GM12878 (cell line): ENCODE results near the gene GMDS. TPM values are rescaled to one million over a fixed set of nuclear protein-coding genes. Genes with fewer than 3 reads are reported as not detected.
A peak's percentile ranks its signal among the peaks of the same experiment; 100 is the strongest.

Experiments
- ATAC-seq: fragments of 200-7000 bp; cut with Tn5 transposase; 3 replicates; pipeline ENCODE4 v1.9.1; 2020; ENCODE audit warnings: mild to moderate bottlenecking, moderate library complexity
- BruUV-seq: library from RNA; stranded (reverse); fragments of 400-500 nt; replicated peaks from 2 replicates; lab custom pipeline; 2021; lab: Mats Ljungman, UMichigan
- CTCF ChIA-PET: fragments of 300-600 bp; sonication (Branson Sonifier 250); formaldehyde crosslinking; extraction: SDS; loops from one replicate; lab custom pipeline; 2021; ENCODE audit warnings: inconsistent platforms; lab: Yijun Ruan, JAX
- POLR2A ChIA-PET: fragments of 350-600 bp; formaldehyde crosslinking; extraction: SDS; loops from one replicate; lab custom pipeline; 2021; ENCODE audit warnings: inconsistent platforms; lab: Charles Lee
- RAD21 ChIA-PET: fragments of 300-600 bp; sonication (Branson Sonifier 250); formaldehyde crosslinking; loops from one replicate; lab custom pipeline; 2023; ENCODE audit warnings: antibody characterized with exemption; ENCODE audit not compliant: unreplicated experiment; lab: Charles Lee
- SMC1A ChIA-PET: fragments of 300-600 bp; sonication (Branson Sonifier 250); formaldehyde crosslinking; loops from one replicate; lab custom pipeline; 2023; ENCODE audit not compliant: unreplicated experiment, uncharacterized antibody; lab: Charles Lee
- DNase-seq: peaks from one replicate; pipeline ENCODE4 v3.0.0-alpha.2; 2011; ENCODE audit warnings: low read depth, low spot score
- FAIRE-seq: peaks from 3 replicates; lab custom pipeline; 2011; peaks lifted over from hg19 to GRCh38; lab: Jason Lieb, UNC
- H2AFZ ChIP-seq: 2 replicates; pipeline ENCODE4 v1.6.0; 2011; ENCODE audit warnings: low read depth, low read length, control low read depth; ENCODE audit not compliant: control insufficient read depth
- H3K27ac ChIP-seq: 2 replicates; pipeline ENCODE4 v1.5.1; 2011; ENCODE audit warnings: control low read depth; ENCODE audit not compliant: control insufficient read depth, insufficient read depth
- H3K27me3 ChIP-seq, 2 experiments: replicated peaks in 1 of 2; 2 replicates each; pipeline versions ENCODE4 v1.6.0 to v1.6.1; 2011; ENCODE audit warnings: low read length in 1 of 2; ENCODE audit not compliant: control insufficient read depth in 2 of 2, insufficient read depth in 2 of 2
- H3K36me3 ChIP-seq, 2 experiments: 2 replicates each; pipeline ENCODE4 v1.5.1; 2011; ENCODE audit warnings: low read length in 1 of 2; ENCODE audit not compliant: control insufficient read depth in 2 of 2, insufficient read depth in 2 of 2
- H3K4me1 ChIP-seq: 2 replicates; pipeline ENCODE4 v1.6.1; 2011; ENCODE audit warnings: mild to moderate bottlenecking, low read length, moderate library complexity, mixed read lengths; ENCODE audit not compliant: control insufficient read depth, insufficient read depth
- H3K4me2 ChIP-seq: 2 replicates; pipeline ENCODE4 v1.6.0; 2011; ENCODE audit warnings: control low read depth; ENCODE audit not compliant: control insufficient read depth, insufficient read depth
- H3K4me3 ChIP-seq: fragments of 200-600 bp; sonication (generic); 2 replicates; pipeline ENCODE4 v1.5.1; 2016
- H3K79me2 ChIP-seq: 2 replicates; pipeline ENCODE4 v1.6.0; 2011; ENCODE audit warnings: low read length; ENCODE audit not compliant: control insufficient read depth, insufficient read depth
- H3K9ac ChIP-seq: 2 replicates; pipeline ENCODE4 v1.8.0; 2011; ENCODE audit warnings: low read length, control low read depth, mixed read lengths; ENCODE audit not compliant: control insufficient read depth, insufficient read depth
- H3K9me3 ChIP-seq: replicated peaks from 3 replicates; pipeline ENCODE4 v1.5.1; 2011; ENCODE audit warnings: mild to moderate bottlenecking, low read length; ENCODE audit not compliant: control insufficient read depth, insufficient read depth
- H4K20me1 ChIP-seq: 2 replicates; pipeline ENCODE4 v1.6.0; 2011; ENCODE audit not compliant: control insufficient read depth, insufficient read depth
- CBX5 ChIP-seq: sonication (generic); IDR thresholded peaks from 2 replicates; pipeline ENCODE4 v1.6.1; 2016; ENCODE audit warnings: low read depth, moderate library complexity, mild to moderate bottlenecking, inconsistent platforms
- JUNB ChIP-seq: IDR thresholded peaks from 2 replicates; pipeline ENCODE4 v1.6.1; 2016; ENCODE audit warnings: antibody characterized with exemption, mild to moderate bottlenecking
- POU2F2 ChIP-seq: IDR thresholded peaks from 3 replicates; pipeline ENCODE4 v1.6.1; 2011; ENCODE audit warnings: low read depth, mild to moderate bottlenecking, low read length, borderline replicate concordance
- RBBP5 ChIP-seq: fragments of 200-600 bp; sonication (generic); conservative IDR thresholded peaks from 2 replicates; pipeline ENCODE4 v1.6.1; 2016
- RUNX3 ChIP-seq: IDR thresholded peaks from 2 replicates; pipeline ENCODE4 v1.6.1; 2012; ENCODE audit warnings: low read length, inconsistent platforms
- SIX5 ChIP-seq: IDR thresholded peaks from 2 replicates; pipeline ENCODE4 v1.6.1; 2011; ENCODE audit warnings: mild to moderate bottlenecking, low read depth, low read length, moderate library complexity; ENCODE audit not compliant: severe bottlenecking
- WGBS: methylation state at CpG from one replicate; pipeline ENCODE4 v1.1.6; 2016; ENCODE audit warnings: low lambda C conversion rate; ENCODE audit not compliant: insufficient replicate concordance, insufficient coverage; ENCODE audit errors: missing lambda C conversion rate; 5-methylcytosine and 5-hydroxymethylcytosine counted together
- in situ Hi-C: fragments of 300-500 bp; cut with MboI; formaldehyde crosslinking; loops from 9 replicates; pipeline ENCODE4 v1.14.3; 2018; ENCODE audit warnings: mixed read lengths
- intact Hi-C: fragments of 100-400 bp; cut with micrococcal nuclease; formaldehyde crosslinking; loops from one replicate; pipeline ENCODE4 v1.14.2; 2022; ENCODE audit not compliant: unreplicated experiment
- polyA plus RNA-seq, 11 experiments: library from polyadenylated mRNA; depleted of rRNA in 4 of 11; unstranded in 6 of 11; stranded (reverse) in 5 of 11; fragments of >200 nt; fragmentation: Nextera tagmentation in 4 of 11; fragmentation: Illumina TruSeq in 1 of 11; extraction: Ambion mirVana in 4 of 11; extraction: Trizol in 1 of 11; gene quantifications; 1 replicate in 1 of 11; 2 replicates in 10 of 11; pipeline versions ENCODE4 v1.2.1 to v1.2.3, GENCODE V29; 2011 to 2016; ENCODE audit warnings: inconsistent platforms in 2 of 11, missing spikeins in 2 of 11, low read depth in 1 of 11
- total RNA-seq, 4 experiments: library from RNA; depleted of rRNA in 3 of 4; stranded (reverse); fragments of >200 nt in 3 of 4; fragmentation: Illumina TruSeq in 1 of 4; extraction: Trizol in 1 of 4; gene quantifications; 2 replicates each; pipeline versions ENCODE4 v1.2.1 to v1.2.3, GENCODE V29; 2013 to 2021
- TF ChIP-seq, protein P1 (sequence below): IDR thresholded peaks from 2 replicates; pipeline ENCODE4 v1.6.1; 2011; ENCODE audit warnings: borderline replicate concordance, low read depth, mild to moderate bottlenecking, moderate library complexity, low read length; ENCODE audit not compliant: insufficient read depth, poor library complexity, severe bottlenecking
- TF ChIP-seq, protein P2 (sequence below): IDR thresholded peaks from 2 replicates; pipeline ENCODE4 v1.6.1; 2012; ENCODE audit warnings: mild to moderate bottlenecking, low read depth, low read length

Gene GMDS
- total and polyA plus RNA-seq, 10 of the 15 experiments (the other 5 are each of a cell fraction or from before 2014, with no cell fraction given): 0.61 to 53.8 (median 29.3) TPM

DNA sequence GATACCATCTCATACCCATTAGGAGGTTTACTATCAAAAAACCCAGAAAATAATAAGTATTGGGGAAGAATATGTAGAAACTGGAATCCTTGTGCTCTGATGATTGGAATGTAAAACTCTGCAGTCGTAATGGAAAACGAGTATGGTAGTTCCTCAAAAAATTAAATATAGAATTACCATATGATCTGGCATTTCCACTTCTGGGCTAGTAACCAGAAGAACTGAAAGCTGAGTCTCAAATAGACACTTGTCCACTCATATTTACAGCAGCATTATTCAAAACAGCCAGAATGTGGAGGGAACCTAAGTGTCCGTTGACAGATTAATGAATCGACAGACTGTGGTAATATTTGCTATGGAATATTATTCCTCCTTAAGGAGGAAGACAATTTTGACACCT lies 591.4 kb downstream of the GMDS start:
- no peak for TF ChIP-seq POU2F2
- peak; percentile 35; the same call in 1 of the 2 replicates for TF ChIP-seq JUNB
- no peak for TF ChIP-seq RBBP5
- TF ChIP-seq RUNX3: peak; percentile 29; the same call in 1 of the 2 replicates
- Histone ChIP-seq H3K27me3 (no peaks in the 10 kb centered on the region), H3K4me3 (no peak overlapping the region), H4K20me1 (no peaks in the 10 kb centered on the region), H2AFZ (no peak overlapping the region), H3K79me2 (no peaks in the 10 kb centered on the region), H3K36me3 (no peaks in the 10 kb centered on the region), H3K4me1 (no peaks in the 10 kb centered on the region; the same call in 1 of the 2 replicates), H3K9ac (no peak overlapping the region), H3K9me3 (no peaks in the 10 kb centered on the region), H3K4me2 (no peak overlapping the region), H3K27ac (no peak overlapping the region)
- ChIA-PET SMC1A (no interaction called here), POLR2A (no interaction called here), RAD21 (no interaction called here), CTCF (no interaction called here)
- WGBS: 8% methylated on average over 4 of the region's 4 CpGs
- in situ Hi-C loops: no loop called here
- no TSS peak for BruUV-seq
- FAIRE-seq: no peak
- no peak for DNase-seq
- intact Hi-C loops: no loop called here
- ATAC-seq: no peak

DNA sequence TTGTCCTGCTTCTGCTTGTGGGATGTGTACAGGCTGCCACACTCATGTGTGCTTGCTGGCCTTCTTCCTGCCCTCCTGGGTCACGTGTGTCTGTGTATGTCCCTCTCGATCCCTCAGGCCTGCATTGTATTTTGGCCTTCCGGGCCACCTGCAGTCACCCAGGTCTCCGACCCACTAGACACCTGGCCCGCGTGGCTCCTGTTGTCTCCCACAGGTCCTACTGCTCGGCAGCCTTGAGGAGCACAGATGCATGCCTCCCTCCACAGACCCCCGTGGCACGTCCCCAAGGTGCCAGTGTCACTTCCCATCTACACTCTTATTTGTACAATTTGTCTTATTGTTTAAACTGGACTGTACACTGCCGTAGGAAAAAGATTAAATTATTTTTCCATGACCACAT lies 592.6 kb downstream of the GMDS start:
- intact Hi-C loops: no loop called here
- TF ChIP-seq, protein P1, sequence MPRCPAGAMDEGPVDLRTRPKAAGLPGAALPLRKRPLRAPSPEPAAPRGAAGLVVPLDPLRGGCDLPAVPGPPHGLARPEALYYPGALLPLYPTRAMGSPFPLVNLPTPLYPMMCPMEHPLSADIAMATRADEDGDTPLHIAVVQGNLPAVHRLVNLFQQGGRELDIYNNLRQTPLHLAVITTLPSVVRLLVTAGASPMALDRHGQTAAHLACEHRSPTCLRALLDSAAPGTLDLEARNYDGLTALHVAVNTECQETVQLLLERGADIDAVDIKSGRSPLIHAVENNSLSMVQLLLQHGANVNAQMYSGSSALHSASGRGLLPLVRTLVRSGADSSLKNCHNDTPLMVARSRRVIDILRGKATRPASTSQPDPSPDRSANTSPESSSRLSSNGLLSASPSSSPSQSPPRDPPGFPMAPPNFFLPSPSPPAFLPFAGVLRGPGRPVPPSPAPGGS: no peak
- TF ChIP-seq, protein P2, sequence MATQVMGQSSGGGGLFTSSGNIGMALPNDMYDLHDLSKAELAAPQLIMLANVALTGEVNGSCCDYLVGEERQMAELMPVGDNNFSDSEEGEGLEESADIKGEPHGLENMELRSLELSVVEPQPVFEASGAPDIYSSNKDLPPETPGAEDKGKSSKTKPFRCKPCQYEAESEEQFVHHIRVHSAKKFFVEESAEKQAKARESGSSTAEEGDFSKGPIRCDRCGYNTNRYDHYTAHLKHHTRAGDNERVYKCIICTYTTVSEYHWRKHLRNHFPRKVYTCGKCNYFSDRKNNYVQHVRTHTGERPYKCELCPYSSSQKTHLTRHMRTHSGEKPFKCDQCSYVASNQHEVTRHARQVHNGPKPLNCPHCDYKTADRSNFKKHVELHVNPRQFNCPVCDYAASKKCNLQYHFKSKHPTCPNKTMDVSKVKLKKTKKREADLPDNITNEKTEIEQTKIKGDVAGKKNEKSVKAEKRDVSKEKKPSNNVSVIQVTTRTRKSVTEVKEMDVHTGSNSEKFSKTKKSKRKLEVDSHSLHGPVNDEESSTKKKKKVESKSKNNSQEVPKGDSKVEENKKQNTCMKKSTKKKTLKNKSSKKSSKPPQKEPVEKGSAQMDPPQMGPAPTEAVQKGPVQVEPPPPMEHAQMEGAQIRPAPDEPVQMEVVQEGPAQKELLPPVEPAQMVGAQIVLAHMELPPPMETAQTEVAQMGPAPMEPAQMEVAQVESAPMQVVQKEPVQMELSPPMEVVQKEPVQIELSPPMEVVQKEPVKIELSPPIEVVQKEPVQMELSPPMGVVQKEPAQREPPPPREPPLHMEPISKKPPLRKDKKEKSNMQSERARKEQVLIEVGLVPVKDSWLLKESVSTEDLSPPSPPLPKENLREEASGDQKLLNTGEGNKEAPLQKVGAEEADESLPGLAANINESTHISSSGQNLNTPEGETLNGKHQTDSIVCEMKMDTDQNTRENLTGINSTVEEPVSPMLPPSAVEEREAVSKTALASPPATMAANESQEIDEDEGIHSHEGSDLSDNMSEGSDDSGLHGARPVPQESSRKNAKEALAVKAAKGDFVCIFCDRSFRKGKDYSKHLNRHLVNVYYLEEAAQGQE: no peak
- TF ChIP-seq SIX5: no peak
- TF ChIP-seq CBX5: no peak
- TF ChIP-seq, all 136 proteins: peak for 0
- ChIA-PET SMC1A (no interaction called here), POLR2A (no interaction called here), CTCF (no interaction called here), RAD21 (no interaction called here)
- FAIRE-seq (no peak), ATAC-seq (no peak), DNase-seq (no peak)
- Histone ChIP-seq H4K20me1 (no peaks in the 10 kb centered on the region), H3K36me3 (no peaks in the 10 kb centered on the region), H3K9ac (no peak overlapping the region), H3K9me3 (no peaks in the 10 kb centered on the region), H3K4me1 (no peaks in the 10 kb centered on the region; the same call in 1 of the 2 replicates), H3K27me3 (no peaks in the 10 kb centered on the region), H3K27ac (no peak overlapping the region), H3K79me2 (no peaks in the 10 kb centered on the region), H3K4me2 (no peak overlapping the region), H3K4me3 (no peak overlapping the region), H2AFZ (no peak overlapping the region)
- BruUV-seq: no TSS peak
- 85% methylated on average over 10 of the region's 10 CpGs for WGBS
- in situ Hi-C loops: no loop called here
